ENCODE results near the gene KIAA1671. TPM values are rescaled to one million over a fixed set of nuclear protein-coding genes. Genes with fewer than 3 reads are reported as not detected.
A peak's percentile ranks its signal among the peaks of the same experiment; 100 is the strongest.

Gene KIAA1671
- polyA plus RNA-seq, 1 donor (not counting 4 experiments of a cell fraction or from before 2014, with no cell fraction given), result 17.4 TPM

DNA sequence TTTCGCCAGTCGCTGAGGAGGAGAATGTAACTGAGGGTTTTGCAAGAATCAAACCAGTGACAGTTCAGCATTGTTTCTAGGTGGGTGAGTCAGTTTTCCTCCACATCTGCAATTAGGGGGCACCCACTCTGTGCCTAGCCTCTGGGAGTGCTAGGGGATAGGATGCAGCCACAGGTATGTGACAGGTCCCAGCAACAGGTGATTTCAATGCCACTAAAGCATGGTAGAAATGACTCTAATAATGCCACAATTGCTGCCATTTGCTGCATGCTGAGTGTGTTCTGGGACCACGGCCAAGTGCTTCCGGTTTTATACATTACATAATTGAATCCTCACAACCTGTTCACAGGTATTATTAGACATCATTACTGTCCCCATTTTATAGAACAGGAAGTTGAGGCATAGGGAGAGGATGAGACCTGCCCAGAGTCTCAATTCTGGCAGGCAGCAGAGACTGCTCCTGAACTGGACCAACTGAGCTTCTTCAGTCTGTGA, 267.5 kb downstream of the KIAA1671 start:
- no peak for TF ChIP-seq EZH2 (IDR thresholded peaks at IDR 0.05; ENCODE audit: low read length)
- TF ChIP-seq, protein P1, sequence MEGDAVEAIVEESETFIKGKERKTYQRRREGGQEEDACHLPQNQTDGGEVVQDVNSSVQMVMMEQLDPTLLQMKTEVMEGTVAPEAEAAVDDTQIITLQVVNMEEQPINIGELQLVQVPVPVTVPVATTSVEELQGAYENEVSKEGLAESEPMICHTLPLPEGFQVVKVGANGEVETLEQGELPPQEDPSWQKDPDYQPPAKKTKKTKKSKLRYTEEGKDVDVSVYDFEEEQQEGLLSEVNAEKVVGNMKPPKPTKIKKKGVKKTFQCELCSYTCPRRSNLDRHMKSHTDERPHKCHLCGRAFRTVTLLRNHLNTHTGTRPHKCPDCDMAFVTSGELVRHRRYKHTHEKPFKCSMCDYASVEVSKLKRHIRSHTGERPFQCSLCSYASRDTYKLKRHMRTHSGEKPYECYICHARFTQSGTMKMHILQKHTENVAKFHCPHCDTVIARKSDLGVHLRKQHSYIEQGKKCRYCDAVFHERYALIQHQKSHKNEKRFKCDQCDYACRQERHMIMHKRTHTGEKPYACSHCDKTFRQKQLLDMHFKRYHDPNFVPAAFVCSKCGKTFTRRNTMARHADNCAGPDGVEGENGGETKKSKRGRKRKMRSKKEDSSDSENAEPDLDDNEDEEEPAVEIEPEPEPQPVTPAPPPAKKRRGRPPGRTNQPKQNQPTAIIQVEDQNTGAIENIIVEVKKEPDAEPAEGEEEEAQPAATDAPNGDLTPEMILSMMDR (optimal IDR thresholded peaks at IDR 0.05 in 1 of 3, IDR thresholded peaks at IDR 0.05 in 1 of 3, conservative IDR thresholded peaks at IDR 0.05 in 1 of 3; ENCODE audit: extremely low read depth in 1 of 3, insufficient read depth in 2 of 3, low read length in 3 of 3), result no peak
- no peak overlapping the region for H3K4me2 ChIP-seq (ENCODE audit: control insufficient read depth, extremely low read depth, insufficient read depth, low read depth, low read length)
- dilution Hi-C loops (cut with MboI; ENCODE audit: extremely low pct_ligation_motif_present, low sequenced_read_pairs), result no loop called here
- no peak overlapping the region for H3K9ac ChIP-seq (ENCODE audit: control insufficient read depth, extremely low read depth, insufficient read depth, low read length)
- peaks cover 29% of the 10 kb centered on the region for H3K27me3 ChIP-seq (ENCODE audit: control insufficient read depth, extremely low read depth, insufficient read depth, low read length)
- no peaks in the 10 kb centered on the region for H3K9me1 ChIP-seq (ENCODE audit: control insufficient read depth, extremely low read depth, insufficient read depth, low read length)
- no peak overlapping the region for H2AFZ ChIP-seq (ENCODE audit: control insufficient read depth, low read length)
- no peak overlapping the region for H3K4me3 ChIP-seq (ENCODE audit: control insufficient read depth in 2 of 3, extremely low read depth in 1 of 3, insufficient read depth in 2 of 3, low read depth in 1 of 3, low read length in 3 of 3)
- H3K79me2 ChIP-seq (ENCODE audit: control insufficient read depth, insufficient read depth, low read length), result no peaks in the 10 kb centered on the region
- H3K36me3 ChIP-seq (ENCODE audit: control insufficient read depth in 2 of 2, extremely low read depth in 1 of 2, insufficient read depth in 2 of 2, low read length in 2 of 2), result no peaks in the 10 kb centered on the region
- no peaks in the 10 kb centered on the region for H4K20me1 ChIP-seq (ENCODE audit: control insufficient read depth, extremely low read depth, insufficient read depth, low read length)
- FAIRE-seq (peak; percentile 23), DNase-seq (ENCODE audit: low read depth, low spot score) (no peak)
- no peaks in the 10 kb centered on the region for H3K4me1 ChIP-seq (ENCODE audit: control insufficient read depth, extremely low read depth, insufficient read depth, low read length)
- no peak overlapping the region for H3K27ac ChIP-seq (ENCODE audit: control insufficient read depth, insufficient read depth, low read length)
- no peaks in the 10 kb centered on the region for H3K9me3 ChIP-seq (ENCODE audit: control insufficient read depth, low read depth, low read length)

DNA sequence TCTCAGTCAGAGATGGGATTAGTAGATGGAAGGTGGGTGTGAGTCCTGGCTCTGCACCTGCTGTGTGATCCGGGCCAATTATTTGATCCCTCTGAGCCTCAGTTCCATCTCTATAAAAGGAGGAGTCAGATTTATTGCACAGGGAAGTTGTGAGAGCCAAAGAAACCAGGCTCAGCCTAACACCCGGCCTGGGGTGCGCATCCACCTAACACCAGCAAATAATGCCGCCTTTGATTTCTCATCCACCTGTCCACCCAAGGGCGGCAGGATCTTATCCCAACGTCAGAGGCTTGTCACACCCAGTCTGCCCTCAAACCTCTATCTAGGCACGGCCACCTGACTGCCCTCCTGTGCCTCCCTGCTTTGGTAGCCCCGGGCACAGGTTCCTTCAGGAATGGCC, 269.3 kb downstream of the KIAA1671 start:
- Histone ChIP-seq H3K27me3 (ENCODE audit: control insufficient read depth, extremely low read depth, insufficient read depth, low read length) (peaks cover 26% of the 10 kb centered on the region), H3K9me1 (ENCODE audit: control insufficient read depth, extremely low read depth, insufficient read depth, low read length) (no peaks in the 10 kb centered on the region), H3K36me3 (ENCODE audit: control insufficient read depth in 2 of 2, extremely low read depth in 1 of 2, insufficient read depth in 2 of 2, low read length in 2 of 2) (no peaks in the 10 kb centered on the region), H3K4me3 (ENCODE audit: control insufficient read depth in 2 of 3, extremely low read depth in 1 of 3, insufficient read depth in 2 of 3, low read depth in 1 of 3, low read length in 3 of 3) (no peak overlapping the region), H4K20me1 (ENCODE audit: control insufficient read depth, extremely low read depth, insufficient read depth, low read length) (no peaks in the 10 kb centered on the region), H3K9ac (ENCODE audit: control insufficient read depth, extremely low read depth, insufficient read depth, low read length) (no peak overlapping the region), H3K79me2 (ENCODE audit: control insufficient read depth, insufficient read depth, low read length) (no peaks in the 10 kb centered on the region), H3K27ac (ENCODE audit: control insufficient read depth, insufficient read depth, low read length) (no peak overlapping the region), H2AFZ (ENCODE audit: control insufficient read depth, low read length) (no peak overlapping the region), H3K4me2 (ENCODE audit: control insufficient read depth, extremely low read depth, insufficient read depth, low read depth, low read length) (no peak overlapping the region), H3K4me1 (ENCODE audit: control insufficient read depth, extremely low read depth, insufficient read depth, low read length) (no peaks in the 10 kb centered on the region), H3K9me3 (ENCODE audit: control insufficient read depth, low read depth, low read length) (no peaks in the 10 kb centered on the region)
- dilution Hi-C loops (cut with MboI; ENCODE audit: extremely low pct_ligation_motif_present, low sequenced_read_pairs), result no loop called here
- TF ChIP-seq EZH2 (IDR thresholded peaks at IDR 0.05; ENCODE audit: low read length), result no peak
- TF ChIP-seq, protein P1 (optimal IDR thresholded peaks at IDR 0.05 in 1 of 3, IDR thresholded peaks at IDR 0.05 in 1 of 3, conservative IDR thresholded peaks at IDR 0.05 in 1 of 3; ENCODE audit: extremely low read depth in 1 of 3, insufficient read depth in 2 of 3, low read length in 3 of 3), result no peak
- DNase-seq (ENCODE audit: low read depth, low spot score) (no peak), FAIRE-seq (no peak)

Data from keratinocyte (primary cell).